GM19438 (cell line): ENCODE measurements around the gene C5orf52.
A peak's percentile ranks its signal among the peaks of the same experiment; 100 is the strongest.

ENCODE experiments used
- ATAC-seq: cut with Tn5 transposase; IDR thresholded peaks from one replicate; pipeline ENCODE4 v1.9.1; 2021; ENCODE audit warnings: low read depth; ENCODE audit not compliant: unreplicated experiment

C5orf52 gene

DNA sequence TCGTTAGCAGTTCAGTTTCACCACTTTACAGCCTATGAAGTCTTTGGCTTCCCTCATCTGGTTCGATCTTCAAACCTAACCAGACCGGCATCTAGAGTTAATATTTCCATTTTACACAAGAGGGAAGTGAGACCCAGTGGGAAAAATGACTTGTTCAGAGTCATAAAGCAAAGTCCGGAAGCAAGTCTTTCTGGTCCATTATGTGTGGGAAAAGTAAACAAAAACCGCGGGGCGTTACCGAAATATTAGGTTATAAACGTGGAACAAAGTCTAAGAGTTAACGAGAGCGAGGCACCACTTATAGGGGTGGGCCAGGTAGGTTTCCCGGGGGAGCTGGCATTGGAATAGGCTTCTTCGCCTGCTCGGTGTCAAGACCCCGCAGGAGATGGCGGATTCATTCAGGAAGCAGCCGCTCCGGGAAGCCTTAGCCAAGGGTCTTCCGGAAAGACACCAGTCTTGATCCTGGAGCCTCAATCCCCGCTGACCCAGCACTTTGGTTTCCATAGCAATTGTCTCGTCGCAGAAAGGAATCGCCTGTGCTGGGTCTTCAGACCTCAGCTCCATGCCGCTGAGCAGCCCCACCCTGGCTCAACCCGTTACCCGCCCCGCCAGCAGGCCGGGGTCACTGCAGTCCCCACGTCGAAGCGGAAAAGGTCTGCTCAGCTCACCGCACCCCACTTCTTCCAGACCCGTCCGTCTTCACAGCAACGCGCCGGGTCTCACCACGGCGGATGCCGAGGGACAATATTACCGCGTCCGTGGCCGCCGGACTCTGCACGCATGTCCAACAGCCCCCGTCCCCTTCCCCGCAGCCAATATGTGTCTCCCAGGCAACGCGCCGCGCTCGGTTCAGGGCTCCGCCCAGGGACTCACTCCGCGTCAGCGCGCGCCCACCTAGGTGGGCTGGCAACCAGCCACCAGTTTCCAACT lies at the start of gene C5orf52:
Gene C5orf52 (plus strand): TSS at position 872 of the 930 bp plus-strand sequence. CDS start 82 bp downstream, outside the sequence.
- no peak for ATAC-seq

DNA sequence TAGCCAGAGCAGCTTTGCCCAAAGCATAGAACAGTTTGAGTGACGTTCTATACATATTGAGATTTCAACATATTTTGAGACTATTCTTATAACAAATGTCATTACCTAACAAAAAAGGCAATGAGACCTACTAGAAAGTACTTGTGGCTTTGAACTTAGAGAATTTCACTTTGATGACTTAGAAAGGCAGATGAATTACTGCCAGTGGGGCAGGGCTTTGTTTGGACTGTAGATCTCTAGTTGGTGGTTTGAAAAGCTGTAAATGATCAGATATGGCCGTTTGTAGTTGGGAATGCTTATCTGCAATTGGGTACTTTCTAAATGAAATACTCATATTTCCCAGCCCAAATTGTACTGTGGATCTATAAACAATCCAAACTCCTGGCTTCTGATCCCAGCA lies 47.2 kb upstream of the C5orf52 start:
- ATAC-seq = no peak

DNA sequence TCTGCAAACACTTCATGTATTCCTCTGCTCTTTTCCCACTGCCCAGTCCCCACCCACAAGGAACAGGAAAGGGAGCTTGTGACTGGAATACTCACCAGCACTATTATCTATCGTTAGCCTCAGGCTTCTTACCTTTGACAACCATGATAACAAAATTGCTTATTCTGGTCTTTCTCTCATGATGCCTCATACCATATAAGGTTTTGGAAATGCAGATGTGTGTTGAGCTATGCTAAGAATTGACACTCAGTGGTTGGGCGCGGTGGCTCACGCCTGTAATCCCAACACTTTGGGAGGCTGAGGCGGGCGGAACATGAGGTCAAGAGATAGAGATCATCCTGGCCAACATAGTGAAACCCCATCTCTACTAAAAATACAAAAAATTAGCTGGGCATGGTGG lies 44.5 kb upstream of the C5orf52 start:
- no peak for ATAC-seq

DNA sequence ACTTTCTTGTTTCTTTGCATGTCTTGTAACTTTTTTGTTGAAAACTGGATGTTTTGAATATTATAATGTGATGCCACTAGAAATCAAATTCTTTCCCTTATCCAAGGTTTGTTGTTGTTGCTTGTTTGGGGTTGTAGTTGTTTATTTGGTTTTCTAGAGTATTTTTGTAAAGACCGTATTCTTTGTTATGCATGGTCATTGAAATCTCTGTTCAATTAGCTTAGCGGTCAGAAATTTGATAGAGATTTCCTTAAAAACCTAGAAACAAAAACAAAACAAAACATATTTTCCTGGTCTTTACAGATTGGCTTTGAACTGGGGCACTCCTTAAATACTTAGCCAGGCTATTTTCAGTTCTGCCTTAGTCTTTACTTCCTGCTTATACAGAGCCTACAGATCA lies 41.0 kb upstream of the C5orf52 start:
- ATAC-seq = no peak

DNA sequence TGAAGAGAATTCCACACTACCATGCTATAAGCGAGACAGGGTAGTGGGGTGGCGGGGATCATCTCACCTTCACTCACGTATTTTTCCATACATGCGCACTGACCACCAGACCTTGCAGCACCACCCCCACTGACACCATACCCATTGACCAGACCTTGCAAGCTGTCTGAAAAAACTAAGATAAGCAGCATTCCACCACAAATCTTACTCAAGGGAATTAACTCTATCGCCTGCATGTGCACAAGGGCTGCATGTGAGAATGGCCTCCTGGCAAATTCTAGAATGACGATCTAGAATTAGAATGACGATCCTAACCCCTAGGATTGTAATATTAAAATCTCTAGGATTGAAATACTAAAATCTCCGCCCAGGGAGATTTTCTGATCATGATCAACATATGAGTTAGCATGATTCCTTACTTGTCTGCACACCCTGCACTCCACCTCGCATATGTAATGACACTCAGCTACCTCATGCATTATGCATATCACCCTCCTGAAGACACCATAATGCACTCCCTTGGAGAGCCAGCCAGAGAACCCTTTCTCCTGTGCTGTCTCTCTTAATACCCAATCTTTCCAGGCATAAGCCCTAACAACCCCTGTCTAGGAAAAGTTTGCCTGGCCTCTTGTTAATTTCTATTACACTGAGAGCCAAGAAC lies 30.8 kb upstream of the C5orf52 start:
- ATAC-seq = no peak

DNA sequence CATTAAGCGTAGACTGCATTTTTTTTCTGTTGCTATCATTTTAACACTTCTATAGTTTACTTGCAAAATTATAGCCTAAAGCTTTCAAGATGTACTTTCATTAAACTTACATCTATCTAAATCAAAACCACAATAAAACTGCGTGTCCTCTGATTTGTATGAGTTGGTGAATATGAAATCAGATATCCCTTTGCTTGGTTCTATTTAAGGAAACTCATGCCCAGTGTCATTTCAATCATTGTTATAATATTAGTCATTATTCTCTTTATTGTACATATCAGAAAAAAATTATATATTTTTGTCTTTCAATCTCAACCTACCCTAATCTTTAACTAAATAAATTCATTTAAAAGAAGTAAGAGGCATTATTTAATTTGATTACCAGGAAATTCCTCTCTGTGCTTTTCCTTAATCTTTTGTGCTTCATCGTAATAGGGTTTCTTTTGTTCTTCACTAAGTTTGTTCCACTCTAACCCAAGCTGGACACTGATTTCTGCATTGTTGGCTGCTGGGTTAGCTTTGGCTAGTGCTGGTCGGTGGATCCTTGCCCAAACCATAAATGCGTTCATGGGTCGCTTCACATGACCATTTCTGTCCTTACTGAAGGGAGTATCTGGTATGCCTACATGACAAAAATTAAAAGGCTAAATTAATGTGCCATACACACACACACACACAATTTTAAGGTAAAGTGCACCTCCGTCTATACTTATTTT lies 22.9 kb upstream of the C5orf52 start:
- no peak for ATAC-seq

DNA sequence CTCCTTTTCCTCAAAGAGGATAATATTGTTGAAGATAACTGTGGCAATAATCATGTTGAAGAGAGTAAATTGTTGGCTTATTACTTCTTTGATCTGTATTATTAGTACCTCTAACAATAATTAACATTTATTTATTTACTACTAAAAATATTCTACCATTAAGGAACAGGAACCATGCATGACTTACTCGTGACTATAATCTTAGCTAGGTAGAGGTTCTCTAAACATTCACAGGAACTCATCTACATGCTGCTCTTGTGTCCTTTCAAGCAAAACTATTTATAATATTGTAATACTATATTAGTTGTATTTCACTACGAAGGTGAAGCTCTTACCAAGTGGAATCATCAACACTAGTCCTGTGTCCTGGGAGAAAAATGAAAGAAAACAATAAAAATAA lies 22.2 kb upstream of the C5orf52 start:
- ATAC-seq = no peak

DNA sequence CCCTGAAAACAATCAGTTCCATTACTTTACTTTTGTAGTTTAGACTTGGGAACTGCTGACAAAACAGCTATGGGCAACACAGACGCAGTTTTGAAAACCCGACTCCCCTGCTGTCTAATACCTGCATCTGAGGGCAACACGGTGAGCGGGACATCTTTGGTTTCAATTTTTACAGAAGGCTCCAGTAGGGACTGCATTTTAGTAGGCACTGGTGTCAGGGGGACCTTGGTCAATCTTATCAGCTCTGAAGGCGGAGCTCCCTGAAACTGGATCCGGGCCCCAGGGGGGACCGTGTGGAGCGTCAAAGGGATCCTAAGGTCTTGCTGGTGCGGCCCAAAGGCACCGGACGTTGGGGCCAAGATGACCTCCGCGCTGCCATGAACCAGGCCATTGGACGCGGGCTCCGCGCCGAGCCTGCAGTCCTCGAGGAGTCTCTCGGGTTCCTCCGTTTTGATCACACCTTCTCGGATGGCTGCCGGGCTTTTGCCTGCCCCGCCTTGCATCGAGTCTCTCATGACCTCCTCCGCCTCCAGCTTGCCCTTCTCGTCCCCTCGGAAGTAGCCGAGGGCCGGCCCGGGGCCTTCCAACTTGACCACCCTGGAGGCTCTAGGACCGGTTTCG lies 20.2 kb upstream of the C5orf52 start:
- no peak for ATAC-seq

DNA sequence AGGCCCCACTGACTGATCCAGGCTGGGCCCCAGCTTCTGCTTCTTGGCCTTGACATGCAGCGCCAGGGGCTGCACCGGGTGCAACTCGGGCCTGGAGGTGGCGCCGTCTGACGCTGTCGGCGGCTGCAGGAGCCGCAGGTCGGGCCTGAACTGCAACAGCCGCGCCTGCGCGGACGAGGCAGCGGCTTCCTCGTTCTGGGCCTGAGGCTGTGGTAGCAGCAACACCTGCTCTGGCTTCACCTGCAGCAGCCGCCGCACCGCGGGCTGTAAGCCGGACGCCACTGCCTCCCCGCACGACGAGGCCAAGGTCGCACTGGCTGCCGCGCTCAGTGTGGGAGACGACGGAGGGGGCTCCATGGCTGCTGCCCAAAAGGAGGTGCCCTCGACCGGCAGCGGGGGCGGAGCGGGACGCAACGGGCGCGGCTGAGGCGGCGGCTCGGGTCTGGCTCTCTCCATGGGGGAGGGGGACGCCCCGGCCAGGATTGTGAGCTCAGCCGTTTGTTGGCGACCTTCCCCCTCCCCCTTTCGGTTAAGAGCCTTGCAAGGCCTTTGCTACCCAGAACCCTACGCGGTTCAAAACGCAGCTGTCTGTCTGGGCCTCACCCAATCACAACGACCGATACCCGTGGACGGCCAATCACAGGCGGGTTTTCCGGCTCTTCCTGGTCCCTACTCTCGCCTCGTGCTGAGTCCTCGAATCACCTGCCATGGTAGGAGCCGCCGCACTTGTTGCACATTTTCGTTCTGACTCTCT lies 19.5 kb upstream of the C5orf52 start:
- peak; percentile 81 for ATAC-seq

DNA sequence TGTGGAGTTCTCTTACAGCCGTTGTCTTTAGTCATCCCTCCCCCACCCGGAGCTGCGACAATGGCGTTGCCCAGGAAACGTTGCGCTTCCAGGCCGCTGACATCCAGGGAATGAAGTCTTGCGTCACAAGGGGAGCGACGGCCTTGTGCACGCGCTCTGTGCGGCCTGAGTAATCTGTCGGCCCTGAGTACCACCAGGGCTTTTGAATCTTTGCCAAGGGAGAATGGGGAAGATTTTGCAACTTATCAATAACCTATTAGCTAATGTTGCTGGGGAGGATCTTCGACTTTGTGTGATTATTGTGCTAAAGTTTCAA lies 19.0 kb upstream of the C5orf52 start, which contains the start of gene SOX30:
Gene SOX30 (minus strand): TSS at position 62 of the 316 bp plus-strand sequence. CDS start 360 bp downstream, outside the sequence.
- ATAC-seq = no peak

DNA sequence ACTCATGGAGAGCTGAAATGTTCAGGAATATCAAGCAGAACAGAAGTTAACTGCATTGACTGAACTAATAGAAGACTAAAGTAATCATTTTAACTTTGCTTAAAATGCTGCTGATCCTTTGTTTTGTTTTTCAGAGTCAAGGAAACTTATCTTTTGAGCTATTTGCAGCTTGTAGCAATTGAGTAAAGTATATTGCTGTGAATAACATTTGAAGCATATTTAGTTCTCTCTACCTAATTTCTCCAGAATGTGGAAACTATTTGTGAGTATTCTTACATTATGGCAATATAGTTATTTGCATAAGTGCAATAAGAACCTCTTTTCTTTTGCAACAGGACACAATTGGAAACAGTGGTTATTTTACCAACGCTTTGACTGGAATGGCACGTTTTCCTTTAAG lies 13.8 kb upstream of the C5orf52 start:
- ATAC-seq = no peak

DNA sequence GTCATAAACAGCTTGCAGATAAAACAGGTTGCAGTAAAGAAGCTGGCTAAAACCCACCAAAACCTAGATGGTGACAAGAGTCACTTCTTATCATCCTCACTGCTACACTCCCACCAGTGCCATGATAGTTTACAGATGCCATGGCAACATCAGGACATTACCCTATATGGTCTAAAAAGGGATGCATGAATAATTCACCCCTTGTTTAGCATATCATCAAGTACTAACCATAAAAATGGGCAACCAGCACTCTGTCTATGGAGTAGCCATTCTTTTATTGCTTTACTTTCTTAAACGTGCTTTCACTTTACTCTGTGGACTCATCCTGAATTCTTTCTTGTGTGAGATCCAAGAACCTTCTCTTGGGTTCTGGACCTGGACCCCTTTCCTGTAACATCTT lies 12.4 kb upstream of the C5orf52 start:
- no peak for ATAC-seq

DNA sequence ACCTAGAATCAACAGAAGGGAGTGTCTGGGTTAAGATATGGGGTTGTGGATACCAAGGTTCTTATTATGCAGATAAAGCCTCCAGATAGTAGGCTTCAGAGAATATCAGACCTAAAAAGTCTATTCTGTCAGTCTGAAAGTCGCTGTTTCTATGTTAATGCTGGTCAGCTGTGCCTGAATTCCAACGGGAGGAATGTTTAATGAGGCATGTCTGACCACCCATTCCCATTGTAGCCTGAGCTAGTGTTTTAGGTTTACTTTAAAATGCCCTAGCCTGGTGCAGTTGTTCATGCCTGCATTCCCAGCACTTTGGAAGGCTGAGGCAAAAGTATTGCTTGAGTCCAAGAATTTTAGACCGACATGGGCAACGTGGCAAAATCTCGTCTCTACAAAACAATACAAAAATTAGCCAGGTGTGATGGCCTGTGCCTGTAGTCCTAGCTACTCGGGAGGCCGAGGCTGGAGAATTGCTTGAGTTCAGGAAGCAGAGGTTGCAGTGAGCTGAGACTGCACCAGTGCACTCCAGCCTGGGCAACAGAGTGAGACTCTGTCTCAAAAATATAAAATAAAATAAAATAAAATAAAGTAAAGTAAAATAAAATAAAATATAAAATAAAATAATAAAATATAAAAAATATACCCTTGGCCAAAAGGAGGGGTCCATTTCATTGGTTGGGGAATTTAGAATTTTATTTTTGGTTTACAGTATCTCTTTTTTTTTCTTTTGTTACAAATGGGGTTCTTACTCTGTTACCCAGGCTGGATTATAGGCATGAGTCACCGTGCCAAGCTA lies 11.3 kb upstream of the C5orf52 start:
- ATAC-seq = no peak

DNA sequence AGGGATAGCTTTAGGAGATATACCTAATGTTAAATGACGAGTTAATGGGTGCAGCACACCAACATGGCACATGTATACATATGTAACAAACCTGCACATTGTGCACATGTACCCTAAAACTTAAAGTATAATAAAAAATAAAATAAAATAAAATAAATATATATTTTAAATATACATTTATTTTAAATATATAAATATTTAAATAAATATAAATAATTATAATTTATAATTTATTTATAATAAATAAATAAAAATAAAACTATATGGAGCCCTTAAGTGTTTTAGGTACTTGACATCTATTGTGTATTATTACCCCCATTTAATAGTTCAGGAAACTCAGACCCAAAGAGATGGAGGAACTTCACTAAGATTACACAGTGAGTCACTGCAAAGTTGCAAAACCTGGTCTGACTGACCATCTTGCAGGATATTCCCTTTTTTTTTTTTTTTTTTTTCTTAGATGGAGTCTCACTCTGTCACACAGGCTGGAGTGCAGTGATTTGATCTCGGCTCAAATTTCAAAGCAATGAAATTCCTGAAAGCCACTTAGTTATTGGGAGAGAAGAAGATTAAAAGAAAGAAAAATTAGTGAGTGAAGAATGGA lies 5.8 kb upstream of the C5orf52 start:
- no peak for ATAC-seq

DNA sequence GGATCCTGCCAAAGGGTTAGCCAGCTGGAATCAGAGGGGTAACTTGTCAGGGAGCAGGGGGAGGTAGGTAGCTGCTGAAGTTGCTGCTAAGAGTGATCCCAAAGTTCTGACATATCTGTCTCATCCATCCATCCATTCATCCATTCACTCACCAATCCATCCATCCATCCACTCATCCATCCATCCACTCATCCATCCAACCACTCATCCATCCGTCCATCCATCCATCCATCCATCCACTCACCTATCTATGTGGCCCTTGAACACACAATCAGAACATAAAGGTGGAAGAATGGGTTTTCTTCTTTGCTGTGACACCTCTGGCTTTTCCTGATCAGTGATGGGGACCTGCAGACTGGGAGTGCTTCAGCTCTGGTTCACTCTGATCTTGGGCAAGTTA lies 3.0 kb upstream of the C5orf52 start:
- ATAC-seq = no peak

DNA sequence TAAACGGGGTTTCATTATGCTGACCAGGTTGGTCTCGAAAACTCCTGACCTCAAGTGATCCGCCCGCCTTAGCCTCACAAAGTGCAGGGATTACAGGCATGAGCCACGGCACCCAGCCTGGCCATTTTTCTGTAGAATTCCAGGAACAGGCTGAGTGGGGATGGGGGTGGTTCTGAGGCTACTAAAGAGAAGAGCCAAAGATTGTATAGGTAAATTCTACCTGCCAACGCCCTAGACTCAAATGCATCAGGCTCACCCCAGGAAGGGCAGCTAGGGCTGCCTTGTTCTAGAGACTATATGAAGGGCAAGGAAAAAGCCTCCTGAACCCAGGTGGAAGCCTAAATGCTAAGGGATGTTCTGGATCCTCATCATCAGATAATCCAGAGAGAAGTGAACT lies 1.6 kb upstream of the C5orf52 start:
- no peak for ATAC-seq

DNA sequence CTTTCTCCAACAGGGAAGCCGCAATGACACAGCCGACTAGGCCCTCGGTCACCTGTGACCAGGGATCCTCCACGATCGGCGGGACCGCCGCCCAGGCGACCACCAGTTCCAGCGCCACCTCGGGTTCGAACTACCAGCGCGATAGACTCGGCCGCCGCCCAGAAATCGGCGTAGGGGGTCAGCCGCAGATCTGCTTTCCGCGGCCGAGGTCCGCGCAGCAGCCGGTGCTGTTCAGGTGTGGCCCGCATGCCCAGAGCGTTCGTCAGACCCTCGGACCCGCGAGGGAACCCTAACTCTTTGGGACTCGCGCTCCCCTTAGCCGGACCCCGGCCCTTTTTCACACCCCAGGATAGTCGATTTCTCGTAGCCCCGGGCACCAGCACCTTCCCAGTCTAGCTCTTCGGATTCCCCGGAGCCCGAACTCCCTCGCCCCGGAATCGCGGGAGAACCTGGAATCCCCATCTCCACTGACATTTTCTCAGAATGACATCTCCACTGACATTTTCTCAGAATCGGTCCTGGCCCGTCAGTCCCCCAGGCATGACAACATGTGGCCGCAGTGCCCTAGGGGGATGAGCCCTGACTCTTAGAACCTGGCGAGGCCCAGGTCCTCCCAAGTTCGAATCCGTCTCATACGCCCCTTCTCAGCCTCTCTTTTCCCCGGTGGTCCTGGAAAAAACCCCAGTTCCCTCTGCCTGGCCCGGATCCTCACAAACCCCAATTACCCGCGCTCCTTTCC lies 428 bp downstream of the C5orf52 start:
- no peak for ATAC-seq

DNA sequence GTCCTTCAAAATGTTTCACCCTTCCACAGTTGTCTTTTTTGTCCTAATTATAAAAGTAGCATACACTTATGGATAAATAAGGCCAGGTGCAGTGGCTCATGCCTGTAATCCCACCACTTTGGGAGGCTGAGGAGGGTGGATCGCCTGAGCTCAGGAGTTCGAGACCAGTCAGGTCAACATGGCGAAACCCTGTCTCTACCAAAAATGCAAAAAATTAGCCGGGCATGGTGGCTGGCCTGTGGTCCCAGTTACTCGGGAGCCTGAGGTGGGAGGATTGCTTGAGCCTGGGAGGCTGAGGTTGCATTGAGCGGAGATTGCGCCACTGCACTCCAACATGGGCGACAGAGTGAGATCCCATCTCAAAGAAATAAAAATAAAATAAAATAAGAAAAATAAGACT lies 1.6 kb downstream of the C5orf52 start:
- no peak for ATAC-seq
